SK-N-MC (cell line): Measurements from ENCODE around the gene SCRT2.
"Not testable (repeated sequence)": the region's sequence is repeated elsewhere in the genome, so short reads cannot be mapped to it uniquely, and the experiment has no call there.

Experiments
- DNase-seq: peaks from one replicate; pipeline ENCODE4 v3.0.0-alpha.2; 2011; ENCODE audit warnings: low read depth, low spot score
- H3K27ac ChIP-seq: fragments of 200-600 bp; sonication (generic); 2 replicates; pipeline ENCODE4 v1.5.1; 2016; ENCODE audit warnings: mixed run types
- H3K36me3 ChIP-seq: fragments of 200-600 bp; sonication (generic); 2 replicates; pipeline ENCODE4 v1.6.1; 2017; ENCODE audit warnings: antibody characterized with exemption, low read length, mixed read lengths; ENCODE audit not compliant: insufficient read depth
- H3K4me3 ChIP-seq: fragments of 200-600 bp; sonication (generic); 2 replicates; pipeline ENCODE4 v1.5.1; 2016
- H3K9ac ChIP-seq: fragments of 200-600 bp; sonication (generic); 2 replicates; pipeline ENCODE4 v1.8.0; 2017; ENCODE audit warnings: mixed run types, mixed read lengths; ENCODE audit not compliant: insufficient read length
- H3K9me3 ChIP-seq: fragments of 200-600 bp; sonication (generic); 2 replicates; pipeline ENCODE4 v1.6.1; 2017; ENCODE audit warnings: low read depth, mild to moderate bottlenecking, antibody characterized with exemption, low read length, moderate library complexity, mixed read lengths
- EZH2 ChIP-seq: fragments of 200-600 bp; sonication (generic); IDR thresholded peaks from one replicate; pipeline ENCODE4 v1.6.1; 2017; ENCODE audit warnings: antibody characterized with exemption
- FOXP2 ChIP-seq: optimal IDR thresholded peaks from 2 replicates; pipeline ENCODE3; 2011; ENCODE audit warnings: mild to moderate bottlenecking, moderate library complexity; ENCODE audit not compliant: insufficient read depth; ENCODE audit errors: extremely low read length, control extremely low read depth
- POLR2AphosphoS5 ChIP-seq: IDR thresholded peaks from 2 replicates; pipeline ENCODE4 v1.6.1; 2012; ENCODE audit warnings: mild to moderate bottlenecking, low read depth, low read length, borderline replicate concordance

SCRT2 gene

DNA sequence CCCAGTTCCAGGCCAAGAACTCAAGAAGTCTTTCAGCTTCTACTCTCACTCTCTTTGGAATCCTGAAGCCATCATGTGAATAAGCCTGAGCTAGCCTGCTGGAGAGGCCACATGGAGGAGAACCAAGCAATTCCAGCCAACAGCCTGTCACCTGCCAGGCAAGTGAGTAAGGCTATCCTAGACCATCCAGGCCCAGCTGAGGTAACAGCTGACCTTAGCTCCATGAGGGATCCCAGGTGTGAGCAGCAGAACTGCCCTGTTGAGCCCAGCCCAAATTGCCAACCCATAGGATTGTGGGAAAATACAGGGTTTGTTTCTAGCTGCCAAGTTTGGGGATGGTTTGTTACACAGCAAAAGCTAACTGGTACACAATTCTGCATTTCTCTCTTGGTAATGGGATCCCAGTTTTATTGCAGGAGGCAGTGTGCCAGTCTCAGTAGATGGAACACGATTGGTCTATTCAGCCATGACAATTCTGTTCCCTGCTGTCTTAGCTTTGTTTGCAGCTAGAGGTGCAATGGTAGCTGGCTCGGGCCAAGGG lies 28.1 kb downstream of the SCRT2 start:
- Histone ChIP-seq H3K36me3 (peaks cover 13% of the 10 kb centered on the region), H3K27ac (no peak overlapping the region), H3K9ac (no peak overlapping the region), H3K9me3 (no peaks in the 10 kb centered on the region), H3K4me3 (no peak overlapping the region)
- no peak for TF ChIP-seq FOXP2
- no peak for TF ChIP-seq EZH2
- TF ChIP-seq POLR2AphosphoS5 = no peak
- DNase-seq = no peak

DNA sequence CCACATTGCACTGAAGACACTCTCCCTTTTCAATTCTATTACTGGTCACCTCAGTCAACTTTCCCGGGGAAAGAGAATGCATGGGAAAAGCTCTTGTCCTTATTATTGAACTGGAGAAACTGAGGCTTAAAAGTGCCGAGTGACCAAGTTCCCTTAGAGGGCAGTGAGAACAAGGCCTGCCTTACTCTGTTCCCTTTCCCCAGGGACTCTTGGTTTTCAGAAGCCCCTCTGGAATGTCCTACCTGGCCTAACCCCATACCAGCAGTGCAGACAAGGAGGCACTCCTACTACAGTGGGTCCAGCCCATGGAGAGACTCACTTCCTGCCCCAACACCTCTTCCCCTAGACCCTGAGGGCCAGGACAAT lies 28.8 kb downstream of the SCRT2 start:
- no peak overlapping the region for H3K9ac ChIP-seq
- no peak overlapping the region for H3K4me3 ChIP-seq
- H3K9me3 ChIP-seq = no peaks in the 10 kb centered on the region
- no peak for DNase-seq
- H3K27ac ChIP-seq = no peak overlapping the region
- TF ChIP-seq POLR2AphosphoS5 = no peak
- TF ChIP-seq FOXP2 = no peak
- no peak for TF ChIP-seq EZH2
- H3K36me3 ChIP-seq = peaks cover 13% of the 10 kb centered on the region

DNA sequence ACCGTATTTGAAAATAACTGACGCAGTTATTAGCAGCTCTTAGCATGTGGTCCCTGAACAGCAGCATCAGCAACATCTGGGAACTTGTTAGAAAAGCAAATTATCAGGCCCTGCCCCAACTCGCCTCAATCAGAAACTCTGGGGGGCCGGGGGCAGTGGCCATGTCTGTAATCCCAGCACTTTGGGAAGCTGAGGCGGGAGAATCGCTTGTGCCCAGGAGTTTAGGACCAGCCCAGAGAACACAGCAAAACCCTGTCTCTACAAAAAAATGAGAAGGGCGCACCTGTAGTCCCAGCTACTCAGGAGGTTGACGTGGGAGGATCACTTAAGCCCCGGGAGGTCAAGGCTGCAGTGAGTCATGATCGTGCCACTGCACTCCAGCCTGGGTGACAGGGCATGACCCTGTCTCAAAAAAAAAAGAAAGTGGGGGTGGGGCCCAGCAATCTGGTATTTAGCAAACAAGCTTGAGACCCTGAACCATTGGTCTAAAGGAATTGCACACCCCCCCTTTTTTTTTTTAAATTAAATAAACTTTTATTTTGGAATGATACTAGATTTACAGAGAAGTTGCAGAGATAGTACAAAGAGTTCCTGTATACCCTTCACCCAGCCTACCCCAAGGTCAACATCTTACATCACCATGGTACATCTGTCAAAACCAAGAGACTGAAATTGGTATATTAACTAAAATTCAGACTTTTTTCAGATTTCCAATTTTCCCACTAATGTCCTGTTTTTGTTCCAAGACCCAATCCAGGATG lies 29.3 kb downstream of the SCRT2 start:
- Histone ChIP-seq H3K27ac (no peak overlapping the region), H3K4me3 (no peak overlapping the region), H3K9me3 (no peaks in the 10 kb centered on the region), H3K36me3 (peaks cover 13% of the 10 kb centered on the region), H3K9ac (no peak overlapping the region)
- no peak for TF ChIP-seq POLR2AphosphoS5
- no peak for DNase-seq

- H3K4me3 ChIP-seq = peak overlapping the region; percentile 46; the same call in 1 of the 2 replicates
Observed at GRCh38 chr20:645318-646106, 30.1 kb downstream of the SCRT2 start.

GRCh38 chr20:644692-645317 lies 30.8 kb downstream of the SCRT2 start:
- H3K27ac ChIP-seq = no peak overlapping the region
- H3K36me3 ChIP-seq = peaks cover 13% of the 10 kb centered on the region
- H3K9me3 ChIP-seq = no peaks in the 10 kb centered on the region
- H3K9ac ChIP-seq = no peak overlapping the region
- TF ChIP-seq FOXP2 (no peak), EZH2 (no peak), POLR2AphosphoS5 (no peak)
- no peak for DNase-seq
- no peak overlapping the region for H3K4me3 ChIP-seq

More at GRCh38 chr20:645318-646106, 30.1 kb downstream of the SCRT2 start:
- no peak for DNase-seq
- no peak overlapping the region for H3K9ac ChIP-seq
- H3K27ac ChIP-seq = no peak overlapping the region
- no peak for TF ChIP-seq POLR2AphosphoS5
- no peak for TF ChIP-seq EZH2
- no peak for TF ChIP-seq FOXP2
- H3K9me3 ChIP-seq = no peaks in the 10 kb centered on the region
- peaks cover 13% of the 10 kb centered on the region for H3K36me3 ChIP-seq

- no peak overlapping the region for H3K4me3 ChIP-seq
- no peak for DNase-seq
Observed at GRCh38 chr20:642398-643174, 33.0 kb downstream of the SCRT2 start.

DNA sequence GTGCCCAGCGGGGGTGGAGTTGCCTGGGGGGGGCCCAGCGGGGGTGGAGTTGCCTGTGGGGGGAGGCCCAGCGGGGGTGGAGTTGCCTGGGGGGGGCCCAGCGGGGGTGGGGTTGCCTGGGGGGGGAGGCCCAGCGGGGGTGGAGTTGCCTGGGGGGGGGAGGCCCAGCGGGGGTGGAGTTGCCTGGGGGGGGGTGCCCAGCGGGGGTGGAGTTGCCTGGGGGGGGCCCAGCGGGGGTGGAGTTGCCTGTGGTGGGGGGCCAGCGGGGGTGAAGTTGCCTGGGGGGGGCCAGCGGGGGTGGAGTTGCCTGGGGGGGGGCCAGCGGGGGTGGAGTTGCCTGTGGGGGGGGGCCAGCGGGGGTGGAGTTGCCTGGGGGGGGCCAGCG lies 33.6 kb downstream of the SCRT2 start:
- H3K9me3 ChIP-seq, DNase-seq, H3K36me3 ChIP-seq, H3K27ac ChIP-seq, H3K9ac ChIP-seq, H3K4me3 ChIP-seq: not testable (repeated sequence)

More at GRCh38 chr20:642398-643174, 33.0 kb downstream of the SCRT2 start:
- TF ChIP-seq FOXP2 = no peak
- TF ChIP-seq EZH2 = no peak
- no peak for TF ChIP-seq POLR2AphosphoS5
- no peak overlapping the region for H3K27ac ChIP-seq
- peaks cover 3% of the 10 kb centered on the region for H3K36me3 ChIP-seq
- no peak overlapping the region for H3K9ac ChIP-seq
- H3K9me3 ChIP-seq = no peaks in the 10 kb centered on the region

DNA sequence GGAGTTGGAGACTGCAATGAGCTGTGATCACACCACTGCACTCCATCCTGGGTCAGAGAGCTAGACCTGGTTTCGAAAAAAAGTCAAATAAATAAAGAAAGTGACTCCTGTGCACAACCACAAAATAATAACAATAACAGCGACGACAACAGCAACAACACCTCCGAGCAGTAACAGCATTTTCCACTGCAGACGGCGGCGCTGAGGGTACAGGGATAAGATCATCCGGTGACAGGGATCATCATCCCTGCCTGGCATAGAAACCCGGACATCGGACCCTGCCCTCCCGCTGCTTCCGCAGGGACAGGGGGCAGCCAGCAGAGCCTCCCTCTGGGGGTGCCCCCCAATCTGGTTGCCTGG lies 34.1 kb downstream of the SCRT2 start:
- no peak for TF ChIP-seq POLR2AphosphoS5
- no peak for TF ChIP-seq EZH2
- no peak for TF ChIP-seq FOXP2
- DNase-seq = no peak

More for the DNA sequence above, 34.1 kb downstream of the SCRT2 start:
- H3K9me3 ChIP-seq = no peaks in the 10 kb centered on the region
- no peak overlapping the region for H3K27ac ChIP-seq
- H3K36me3 ChIP-seq = no peaks in the 10 kb centered on the region
- no peak overlapping the region for H3K4me3 ChIP-seq
- no peak overlapping the region for H3K9ac ChIP-seq
